Suprapubic skin (tissue), 3 donors: ENCODE results near the gene KRTAP4-4.

Experiments
- CTCF ChIP-seq, 2 donors: fragments of 200-600 bp in 1 of 2; fragments of 450-650 bp in 1 of 2; sonication (generic) in 1 of 2; IDR thresholded peaks; one replicate each; pipeline ENCODE4 v1.5.1; 2016 to 2019; ENCODE audit warnings: antibody characterized with exemption in 2 of 2, mild to moderate bottlenecking in 1 of 2, moderate library complexity in 1 of 2
- POLR2A ChIP-seq, 2 donors: fragments of 450-650 bp; IDR thresholded peaks; one replicate each; pipeline ENCODE4 v1.6.1; 2017; ENCODE audit warnings: antibody characterized with exemption in 2 of 2, mild to moderate bottlenecking in 2 of 2, moderate library complexity in 2 of 2

DNA sequence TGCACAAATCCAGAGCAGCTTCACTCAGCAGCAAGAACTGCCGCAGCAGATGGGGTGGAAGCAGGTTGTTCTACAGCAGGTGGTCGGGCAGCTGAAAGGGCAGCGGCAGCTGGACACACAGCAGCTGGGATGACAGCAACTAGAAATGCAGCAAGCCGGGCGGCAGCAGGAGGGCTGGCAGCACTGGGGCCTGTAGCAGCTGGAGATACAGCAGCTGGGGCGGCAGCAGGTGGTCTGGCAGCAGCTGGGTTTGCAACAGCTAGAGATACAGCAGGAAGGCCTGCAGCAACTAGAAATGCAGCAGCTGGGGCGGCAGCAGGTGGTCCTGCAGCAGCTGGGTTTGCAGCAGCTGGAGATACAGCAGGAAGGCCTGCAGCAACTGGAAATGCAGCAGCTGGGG, 7.0 kb upstream of the KRTAP4-4 start:
- TF ChIP-seq CTCF (IDR thresholded peaks at IDR 0.05) = no peak
- TF ChIP-seq POLR2A (IDR thresholded peaks at IDR 0.05) = no peak
